ENCODE data around the gene TFB2M.
"Not testable (repeated sequence)": the region's sequence is repeated elsewhere in the genome, so short reads cannot be mapped to it uniquely, and the experiment has no call there.

The TFB2M gene, protein sequence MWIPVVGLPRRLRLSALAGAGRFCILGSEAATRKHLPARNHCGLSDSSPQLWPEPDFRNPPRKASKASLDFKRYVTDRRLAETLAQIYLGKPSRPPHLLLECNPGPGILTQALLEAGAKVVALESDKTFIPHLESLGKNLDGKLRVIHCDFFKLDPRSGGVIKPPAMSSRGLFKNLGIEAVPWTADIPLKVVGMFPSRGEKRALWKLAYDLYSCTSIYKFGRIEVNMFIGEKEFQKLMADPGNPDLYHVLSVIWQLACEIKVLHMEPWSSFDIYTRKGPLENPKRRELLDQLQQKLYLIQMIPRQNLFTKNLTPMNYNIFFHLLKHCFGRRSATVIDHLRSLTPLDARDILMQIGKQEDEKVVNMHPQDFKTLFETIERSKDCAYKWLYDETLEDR

GRCh38 chr1:246566128-246566812, at the start of gene TFB2M, which contains the start of gene CNST:
Gene TFB2M, minus strand, starts transcription at chr1:246566261. Its CDS starts 123 bp downstream, at chr1:246566138.
Gene CNST, plus strand, starts transcription at chr1:246566456. Its CDS starts 25,107 bp downstream, at chr1:246591563.
- TF ChIP-seq CTCF (IDR thresholded peaks at IDR 0.05; ENCODE audit: extremely low read depth, missing control alignments), result no peak
- peak; percentile 89 for DNase-seq (ENCODE audit: low spot score)

GRCh38 chr1:246613096-246613758, 47.2 kb upstream of the TFB2M start:
- DNase-seq (ENCODE audit: low spot score), result no peak
- TF ChIP-seq CTCF (IDR thresholded peaks at IDR 0.05; ENCODE audit: extremely low read depth, missing control alignments), result no peak

GRCh38 chr1:246609632-246610031, 43.6 kb upstream of the TFB2M start:
- DNase-seq (ENCODE audit: low spot score), result no peak
- TF ChIP-seq CTCF (IDR thresholded peaks at IDR 0.05; ENCODE audit: extremely low read depth, missing control alignments), result no peak

DNA sequence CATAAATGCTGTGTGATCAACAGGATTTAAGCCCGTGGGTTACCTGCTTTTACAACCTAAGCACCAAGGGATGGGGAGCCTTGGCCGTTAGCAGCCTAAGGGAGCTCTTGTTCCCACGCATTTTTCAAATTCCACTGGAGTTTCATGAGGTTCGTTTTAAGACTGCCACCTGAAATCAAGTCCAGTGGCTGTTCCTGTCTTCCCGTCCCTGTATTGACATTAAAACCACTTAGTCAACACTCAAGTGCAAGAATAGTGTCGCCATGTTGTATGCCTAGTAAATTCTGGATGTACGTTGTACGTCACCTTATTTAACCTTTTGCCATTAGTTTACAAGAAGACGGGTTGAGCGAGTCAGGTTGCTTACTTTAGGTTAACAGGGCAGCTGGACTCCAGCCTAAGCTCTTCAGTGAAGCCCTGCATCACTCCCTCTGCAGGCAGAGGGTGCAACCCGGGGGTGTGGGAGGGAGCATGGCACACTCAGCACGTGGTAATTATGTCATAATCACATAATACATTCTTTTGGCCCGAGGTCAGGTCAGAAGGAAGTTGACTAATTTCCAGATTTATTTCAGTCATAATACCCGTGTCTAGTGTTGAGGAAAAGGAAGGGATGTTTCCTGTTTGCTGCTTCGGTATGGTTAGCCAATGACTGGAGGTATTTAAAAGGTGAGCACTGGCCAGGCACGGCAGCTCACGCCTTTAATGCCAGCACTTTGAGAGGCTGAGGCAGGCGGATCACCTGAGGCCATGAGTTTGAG, 42.7 kb upstream of the TFB2M start:
- peak; percentile 37 for DNase-seq (ENCODE audit: low spot score)
- TF ChIP-seq CTCF (IDR thresholded peaks at IDR 0.05; ENCODE audit: extremely low read depth, missing control alignments), result no peak

- no peak for TF ChIP-seq CTCF (IDR thresholded peaks at IDR 0.05; ENCODE audit: extremely low read depth, missing control alignments)
- no peak for DNase-seq (ENCODE audit: low spot score)
Observed at GRCh38 chr1:246607462-246607861, 41.4 kb upstream of the TFB2M start.

GRCh38 chr1:246605231-246605630, 39.2 kb upstream of the TFB2M start:
- not testable (repeated sequence) for DNase-seq (ENCODE audit: low spot score)

- no peak for DNase-seq (ENCODE audit: low spot score)
- TF ChIP-seq CTCF (IDR thresholded peaks at IDR 0.05; ENCODE audit: extremely low read depth, missing control alignments), result no peak
Observed at GRCh38 chr1:246602194-246602593, 36.1 kb upstream of the TFB2M start.
